ACC112 (cell line): ENCODE data around the gene FAM216B.

Experiments
- H2AFZ ChIP-seq: fragments of 200-600 bp; sonication (generic); one replicate; pipeline ENCODE4 v1.6.0; 2017; ENCODE audit warnings: antibody characterized with exemption, low read length; ENCODE audit not compliant: unreplicated experiment
- H3K27ac ChIP-seq: fragments of 200-600 bp; sonication (generic); 2 replicates; pipeline ENCODE4 v1.5.1; 2014; ENCODE audit warnings: low read depth, mild to moderate bottlenecking, antibody characterized with exemption, low read length, moderate library complexity
- H3K27me3 ChIP-seq: fragments of 200-600 bp; sonication (generic); 2 replicates; pipeline ENCODE4 v1.6.1; 2014; ENCODE audit warnings: mild to moderate bottlenecking, antibody characterized with exemption, low read length, moderate library complexity, mixed read lengths; ENCODE audit not compliant: insufficient read depth
- H3K36me3 ChIP-seq: fragments of 200-600 bp; sonication (generic); 2 replicates; pipeline ENCODE4 v1.6.1; 2016; ENCODE audit warnings: mild to moderate bottlenecking, antibody characterized with exemption, low read length, moderate library complexity, mixed read lengths; ENCODE audit not compliant: insufficient read depth
- H3K4me1 ChIP-seq: fragments of 200-600 bp; sonication (generic); one replicate; pipeline ENCODE4 v1.6.1; 2016; ENCODE audit warnings: low read length, mixed read lengths; ENCODE audit not compliant: insufficient read depth, unreplicated experiment, control insufficient read depth
- H3K4me3 ChIP-seq: fragments of 200-600 bp; sonication (generic); 2 replicates; pipeline ENCODE4 v1.5.1; 2014; ENCODE audit warnings: mild to moderate bottlenecking, low read depth, low read length
- H3K79me2 ChIP-seq: fragments of 200-600 bp; sonication (generic); one replicate; pipeline ENCODE4 v1.6.0; 2016; ENCODE audit warnings: low read length; ENCODE audit not compliant: control insufficient read depth, unreplicated experiment, insufficient read depth

The FAM216B gene

DNA sequence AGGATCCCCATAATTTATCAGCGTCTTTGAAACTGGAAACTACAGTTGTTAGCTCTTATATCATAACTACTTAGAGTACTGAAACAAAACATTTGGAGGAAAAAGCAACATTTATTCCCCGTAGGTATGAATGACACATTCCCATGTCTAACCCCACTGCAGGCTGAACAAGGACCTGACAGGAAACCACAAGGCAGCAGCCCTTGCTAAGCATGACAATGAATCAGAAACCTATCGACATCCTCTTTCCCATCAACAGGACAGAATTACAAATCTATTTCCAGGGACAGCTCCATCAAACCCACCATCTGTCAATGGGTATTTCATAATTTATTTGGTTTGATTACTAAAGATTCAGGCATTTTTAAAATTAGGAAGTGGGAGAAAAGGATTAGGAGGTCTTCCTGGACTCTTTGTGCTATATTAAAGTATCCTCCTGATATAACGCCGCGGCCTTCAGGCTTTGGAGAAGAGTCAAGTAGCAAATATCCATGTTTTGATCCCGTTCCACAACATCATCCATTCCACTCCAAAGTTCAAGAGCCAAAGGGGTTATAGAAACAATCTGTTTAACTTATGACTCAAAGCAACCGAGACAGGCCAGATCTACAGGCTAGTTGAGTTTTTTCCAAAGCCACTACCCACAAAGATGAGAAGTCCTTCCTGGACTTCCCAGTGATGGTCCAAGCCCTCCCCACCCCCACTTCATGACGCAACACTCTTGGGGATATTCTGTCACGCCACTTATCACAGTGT lies 51.1 kb downstream of the FAM216B start:
- peak overlapping the region; percentile 97 for H3K27ac ChIP-seq

DNA sequence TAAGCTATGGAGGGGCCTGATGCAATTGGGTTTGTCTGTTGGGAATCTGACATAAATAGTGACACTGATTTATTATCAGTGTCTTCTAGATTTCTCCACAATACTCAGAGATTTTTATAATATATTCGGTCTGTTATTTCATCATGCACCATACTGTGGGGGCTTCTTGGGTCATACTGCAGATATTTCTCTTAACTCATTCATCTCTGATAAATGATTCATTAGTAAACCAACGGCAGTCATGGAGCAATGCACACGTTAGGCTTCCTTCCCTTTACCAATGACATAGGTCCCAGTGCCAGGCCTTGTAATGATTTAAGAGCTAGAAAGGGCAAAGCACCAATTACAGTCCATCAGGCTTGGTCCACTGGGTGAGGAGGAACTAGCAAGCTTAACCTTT lies 53.6 kb downstream of the FAM216B start:
- no peaks in the 10 kb centered on the region for H3K79me2 ChIP-seq
- no peak overlapping the region for H3K27ac ChIP-seq
- H3K4me3 ChIP-seq, result no peak overlapping the region
- no peaks in the 10 kb centered on the region for H3K36me3 ChIP-seq
- H2AFZ ChIP-seq, result no peak overlapping the region
- H3K4me1 ChIP-seq, result peaks cover 34% of the 10 kb centered on the region
- H3K27me3 ChIP-seq, result no peaks in the 10 kb centered on the region

More for the DNA sequence above, 51.1 kb downstream of the FAM216B start:
- no peaks in the 10 kb centered on the region for H3K36me3 ChIP-seq
- no peaks in the 10 kb centered on the region for H3K79me2 ChIP-seq
- peak overlapping the region; percentile 9 for H2AFZ ChIP-seq
- H3K4me3 ChIP-seq, result peak overlapping the region; percentile 47
- H3K27me3 ChIP-seq, result no peaks in the 10 kb centered on the region
- H3K4me1 ChIP-seq, result peaks cover 34% of the 10 kb centered on the region

DNA sequence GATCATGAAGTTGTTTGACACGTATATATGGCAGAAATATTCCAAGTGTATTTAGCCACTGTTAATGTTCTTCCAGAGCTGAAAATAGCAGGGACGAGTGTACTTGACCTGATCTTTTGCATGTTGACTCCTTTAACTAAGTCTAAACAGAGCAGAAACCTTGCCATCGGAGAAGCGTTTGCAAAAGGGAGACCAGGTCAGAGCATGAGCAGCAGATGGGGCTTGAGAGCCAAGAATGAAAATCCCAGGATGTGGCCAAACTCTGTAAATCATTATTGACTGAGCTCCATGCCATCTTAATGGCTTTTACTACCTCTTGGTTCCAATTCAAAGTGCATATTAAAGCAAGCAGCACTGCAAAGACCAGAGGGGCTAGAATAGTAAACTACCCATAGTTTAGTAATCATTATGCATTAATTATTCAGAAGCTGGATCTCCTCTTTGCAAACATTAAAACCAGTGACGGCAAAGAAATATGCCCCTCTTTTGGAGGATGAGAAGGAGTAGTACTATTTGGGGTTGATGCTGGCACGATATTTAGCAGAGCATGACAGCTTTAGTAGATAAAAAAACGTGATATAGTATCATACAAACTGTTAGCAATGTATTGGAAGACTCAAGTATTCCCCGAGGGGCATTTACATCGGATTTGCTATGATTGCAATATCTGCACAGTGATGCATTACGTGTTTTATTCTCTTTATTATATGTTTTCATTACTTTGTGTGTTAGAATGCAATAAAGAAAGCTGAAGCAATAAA lies 55.7 kb downstream of the FAM216B start:
- Histone ChIP-seq H3K36me3 (no peaks in the 10 kb centered on the region), H2AFZ (no peak overlapping the region), H3K79me2 (no peaks in the 10 kb centered on the region), H3K27ac (peak overlapping the region; percentile 85), H3K4me1 (peaks cover 23% of the 10 kb centered on the region), H3K27me3 (no peaks in the 10 kb centered on the region), H3K4me3 (no peak overlapping the region)
